GM23338 (cell line): Measurements from ENCODE around the gene MEIG1.

ENCODE experiments used
- CTCF ChIP-seq, 2 experiments: fragments of 200-600 bp in 1 of 2; sonication (generic) in 1 of 2; conservative IDR thresholded peaks; 2 replicates each; pipeline versions ENCODE4 v1.5.1 to v1.6.1; 2016 to 2017; ENCODE audit warnings: antibody characterized with exemption in 2 of 2, low read depth in 2 of 2, mild to moderate bottlenecking in 2 of 2, moderate library complexity in 1 of 2
- ETS1 ChIP-seq: IDR thresholded peaks from 2 replicates; pipeline ENCODE4 v1.6.1; 2016; ENCODE audit warnings: antibody characterized with exemption
- EZH2 ChIP-seq: fragments of 200-600 bp; sonication (generic); IDR thresholded peaks from one replicate; pipeline ENCODE4 v1.8.0; 2017; ENCODE audit warnings: antibody characterized with exemption, mild to moderate bottlenecking, low read depth; ENCODE audit not compliant: unreplicated experiment
- EZH2phosphoT487 ChIP-seq: fragments of 200-600 bp; sonication (generic); IDR thresholded peaks from one replicate; pipeline ENCODE4 v1.8.1; 2018; ENCODE audit warnings: antibody characterized with exemption; ENCODE audit not compliant: unreplicated experiment
- REST ChIP-seq: IDR thresholded peaks from one replicate; pipeline ENCODE4 v1.6.1; 2018; ENCODE audit warnings: antibody characterized with exemption; ENCODE audit not compliant: unreplicated experiment
- ZNF331 ChIP-seq: fragments of 250-450 bp; sonication (Bioruptor Pico); IDR thresholded peaks from 2 replicates; pipeline ENCODE4 v1.5.0; 2020; ENCODE audit warnings: low read depth, mild to moderate bottlenecking, moderate library complexity

- no peak for TF ChIP-seq CTCF (conservative IDR thresholded peaks at IDR 0.05; ENCODE audit: low read depth in 2 of 2)
- no peak for TF ChIP-seq REST
- TF ChIP-seq ETS1, result no peak
- no peak for TF ChIP-seq EZH2
- TF ChIP-seq EZH2phosphoT487, result no peak
- no peak for TF ChIP-seq ZNF331 (CRISPR knock-in tag)
These were observed 33.9 kb upstream of the MEIG1 start for GRCh38 chr10:14925268-14925667.
